GM12874 (cell line): ENCODE results near the gene FAM83G.

Experiments
- TF ChIP-seq, protein P1 (sequence below): IDR thresholded peaks from 2 replicates; pipeline ENCODE4 v1.5.1; 2011; ENCODE audit warnings: low read depth, mild to moderate bottlenecking, control low read depth, low read length, moderate library complexity; ENCODE audit not compliant: insufficient read depth

The FAM83G gene

GRCh38 chr17:18981335-18981641 lies 23.3 kb downstream of the FAM83G start:
- TF ChIP-seq, protein P1, sequence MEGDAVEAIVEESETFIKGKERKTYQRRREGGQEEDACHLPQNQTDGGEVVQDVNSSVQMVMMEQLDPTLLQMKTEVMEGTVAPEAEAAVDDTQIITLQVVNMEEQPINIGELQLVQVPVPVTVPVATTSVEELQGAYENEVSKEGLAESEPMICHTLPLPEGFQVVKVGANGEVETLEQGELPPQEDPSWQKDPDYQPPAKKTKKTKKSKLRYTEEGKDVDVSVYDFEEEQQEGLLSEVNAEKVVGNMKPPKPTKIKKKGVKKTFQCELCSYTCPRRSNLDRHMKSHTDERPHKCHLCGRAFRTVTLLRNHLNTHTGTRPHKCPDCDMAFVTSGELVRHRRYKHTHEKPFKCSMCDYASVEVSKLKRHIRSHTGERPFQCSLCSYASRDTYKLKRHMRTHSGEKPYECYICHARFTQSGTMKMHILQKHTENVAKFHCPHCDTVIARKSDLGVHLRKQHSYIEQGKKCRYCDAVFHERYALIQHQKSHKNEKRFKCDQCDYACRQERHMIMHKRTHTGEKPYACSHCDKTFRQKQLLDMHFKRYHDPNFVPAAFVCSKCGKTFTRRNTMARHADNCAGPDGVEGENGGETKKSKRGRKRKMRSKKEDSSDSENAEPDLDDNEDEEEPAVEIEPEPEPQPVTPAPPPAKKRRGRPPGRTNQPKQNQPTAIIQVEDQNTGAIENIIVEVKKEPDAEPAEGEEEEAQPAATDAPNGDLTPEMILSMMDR, result no peak

- TF ChIP-seq, protein P1, result no peak
Measured at GRCh38 chr17:18980682-18981334, 23.8 kb downstream of the FAM83G start.

DNA sequence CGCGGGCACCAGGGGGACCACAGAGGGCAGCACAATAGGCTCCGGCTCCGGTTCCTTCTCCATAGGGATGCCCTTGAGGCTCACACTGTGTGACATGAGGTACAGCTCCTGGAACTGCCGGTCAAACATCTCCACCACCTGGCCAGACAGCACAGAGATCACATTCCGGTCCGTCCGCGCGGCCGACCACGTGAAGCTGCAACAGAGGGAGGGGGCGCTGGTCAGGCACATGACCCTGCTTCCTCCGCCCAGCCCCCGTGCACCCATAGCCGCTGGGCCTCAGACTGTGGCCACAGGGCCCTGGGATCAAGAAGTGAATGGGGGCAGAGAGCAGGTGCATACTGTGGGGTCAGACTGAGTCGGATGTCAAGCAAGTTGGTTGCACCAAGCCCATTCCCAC lies 25.9 kb downstream of the FAM83G start:
- TF ChIP-seq, protein P1, result no peak

DNA sequence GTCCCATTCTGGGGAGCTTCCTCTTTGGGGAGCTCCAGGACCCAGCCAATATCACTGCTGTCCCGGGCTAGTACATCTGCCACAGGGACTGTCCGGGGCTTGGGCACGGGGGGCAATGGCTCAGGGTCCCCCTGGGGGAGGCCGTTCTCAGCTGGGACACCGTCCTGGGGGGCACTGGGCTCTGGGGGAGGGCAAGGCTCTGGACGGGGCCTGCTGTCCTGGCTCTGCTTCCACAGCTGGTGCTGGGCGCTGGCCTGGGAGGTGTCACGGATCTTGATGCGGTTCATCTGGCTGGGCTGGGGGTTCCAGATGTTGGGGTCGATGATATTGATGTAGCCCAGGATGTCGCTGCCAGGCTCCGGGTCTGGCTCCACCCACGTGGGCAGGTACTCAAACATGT lies 26.5 kb downstream of the FAM83G start:
- TF ChIP-seq, protein P1, result no peak

GRCh38 chr17:18977646-18978045 lies 26.9 kb downstream of the FAM83G start:
- TF ChIP-seq, protein P1, result no peak

- TF ChIP-seq, protein P1, result no peak
Measured at GRCh38 chr17:18977021-18977420, 27.5 kb downstream of the FAM83G start.

- TF ChIP-seq, protein P1, result no peak
Measured at GRCh38 chr17:18976201-18976600, 28.4 kb downstream of the FAM83G start.
